ENCODE measurements around the gene RTTN.

The RTTN gene

DNA sequence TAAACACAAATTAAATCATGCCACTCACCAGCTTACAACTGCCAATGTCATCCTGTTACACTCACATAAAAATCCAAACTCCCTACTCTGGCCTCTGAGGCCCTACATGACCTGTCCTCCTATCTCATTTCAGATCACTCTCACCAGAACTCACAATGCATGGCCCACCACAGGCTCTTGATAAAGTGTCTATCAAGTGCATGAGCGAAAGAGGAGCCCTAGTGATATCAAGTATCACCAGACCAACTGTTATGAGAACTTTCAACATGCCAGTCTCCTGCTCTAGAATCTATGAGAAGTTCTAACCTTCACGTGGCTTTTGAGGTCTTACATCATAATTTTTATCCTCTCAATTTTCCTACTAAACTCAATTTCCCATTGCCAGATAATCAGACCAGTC lies 181.4 kb downstream of the RTTN start:
- no peak for DNase-seq (ENCODE audit: low read depth)

DNA sequence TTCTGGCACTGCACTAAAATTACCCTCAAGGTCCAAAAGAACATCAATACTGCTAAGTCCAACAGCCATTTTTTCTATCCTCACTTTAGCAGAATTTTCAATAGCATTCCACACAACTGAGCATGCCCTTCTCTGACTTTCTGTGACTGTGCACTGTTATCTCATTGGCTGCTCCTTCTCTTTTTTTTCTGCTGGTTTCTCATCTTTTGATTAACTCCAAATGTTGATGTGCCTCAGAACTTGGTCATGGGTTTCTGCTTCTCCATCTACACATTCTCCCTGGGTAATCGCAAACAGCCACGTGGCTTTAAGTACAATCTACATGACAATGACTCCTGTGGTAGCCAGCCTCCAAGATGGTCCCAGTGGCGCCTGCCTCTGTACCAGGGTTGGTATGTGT lies 182.9 kb downstream of the RTTN start:
- DNase-seq (ENCODE audit: low read depth): no peak

DNA sequence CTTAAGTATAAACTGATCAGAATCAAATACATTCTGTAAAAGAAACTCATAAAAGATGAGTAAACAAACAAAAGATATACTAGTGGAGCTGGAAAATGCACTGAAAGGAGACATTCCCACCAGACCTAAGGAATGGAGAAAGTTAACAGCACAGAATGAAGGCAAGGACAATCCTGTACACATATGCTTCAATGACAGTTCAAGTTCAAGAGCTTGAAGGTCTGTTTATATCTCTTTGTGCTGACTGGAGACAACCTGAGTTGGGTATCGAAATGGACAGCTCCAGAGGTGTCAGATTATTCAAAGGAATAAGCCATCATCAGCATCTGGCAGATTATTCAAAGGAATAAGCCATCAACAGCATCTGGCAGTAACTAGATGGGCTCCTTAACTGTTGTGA lies 184.0 kb downstream of the RTTN start:
- no peak for DNase-seq (ENCODE audit: low read depth)

DNA sequence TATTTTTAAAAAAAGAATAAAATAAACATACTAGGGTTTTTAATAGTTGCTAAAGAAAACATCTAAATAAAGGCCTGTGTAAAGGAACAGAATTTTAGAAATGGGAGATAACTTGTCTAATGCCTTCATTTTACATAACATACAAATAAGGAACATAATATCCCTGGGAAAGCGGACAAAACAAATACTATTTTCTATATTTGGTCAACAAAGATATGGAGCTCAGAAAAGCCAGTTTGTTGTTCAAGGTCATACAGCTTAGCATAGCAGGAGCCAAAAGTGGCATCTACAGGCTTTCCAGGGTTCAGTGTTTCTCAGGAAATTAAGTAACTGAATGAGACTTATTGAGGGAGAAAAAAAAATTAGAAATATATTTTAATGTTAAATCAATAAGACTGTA lies 184.4 kb downstream of the RTTN start:
- DNase-seq (ENCODE audit: low read depth): no peak

DNA sequence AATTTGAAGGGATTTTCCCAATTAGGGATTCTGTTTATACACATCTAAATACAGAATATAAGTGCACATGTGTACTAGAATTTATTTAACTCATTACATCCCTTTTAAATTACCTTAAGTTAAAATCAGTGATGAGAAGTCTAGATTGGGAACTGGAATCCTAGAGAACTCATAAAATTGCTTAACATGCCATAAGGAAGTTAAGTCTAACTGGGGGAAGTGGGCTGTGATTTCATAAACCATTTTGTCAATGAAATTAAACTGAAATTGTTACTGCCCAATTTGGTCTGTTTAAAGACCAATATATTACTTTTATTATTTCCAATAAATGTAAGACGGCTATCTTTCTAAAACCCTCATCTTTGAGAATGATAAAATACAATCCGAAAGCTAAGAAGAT lies 185.5 kb downstream of the RTTN start:
- no peak for DNase-seq (ENCODE audit: low read depth)

DNA sequence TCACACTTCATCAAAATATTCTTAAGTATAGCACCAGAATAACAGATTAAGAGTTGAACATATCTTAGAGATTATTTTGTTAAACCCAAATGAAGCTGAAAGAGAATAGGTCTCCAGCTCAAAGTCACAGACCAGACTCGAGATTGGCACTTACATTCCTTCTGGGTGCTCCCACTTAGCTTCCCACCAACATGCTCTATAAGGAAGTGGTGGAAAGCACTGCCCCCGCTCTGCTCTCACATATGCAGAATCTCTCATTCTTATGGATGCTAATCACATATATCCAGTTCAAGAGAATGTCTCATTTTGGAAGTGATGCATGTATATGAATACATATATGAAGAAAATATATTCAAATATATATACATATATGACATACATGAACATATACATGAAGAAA lies 186.4 kb downstream of the RTTN start:
- DNase-seq (ENCODE audit: low read depth): no peak

DNA sequence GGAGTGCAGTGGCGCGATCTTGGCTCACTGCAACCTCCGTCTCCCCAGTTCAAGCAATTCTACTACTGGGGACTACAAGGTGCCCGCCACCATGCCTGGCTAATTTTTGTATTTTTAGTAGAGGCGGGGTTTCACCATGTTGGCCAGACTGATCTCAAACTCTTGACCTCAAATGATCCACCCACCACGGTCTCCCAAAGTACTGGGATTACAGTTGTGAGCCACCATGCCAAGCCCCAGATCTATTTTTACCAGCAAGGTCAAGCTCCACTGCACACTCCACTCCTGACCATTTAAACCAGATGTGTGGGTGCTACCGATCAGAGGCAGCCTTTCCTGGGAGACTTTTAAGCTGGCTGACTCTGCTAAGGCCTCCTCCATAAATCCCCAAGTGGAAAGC lies 190.4 kb downstream of the RTTN start:
- no peak for DNase-seq (ENCODE audit: low read depth)

DNA sequence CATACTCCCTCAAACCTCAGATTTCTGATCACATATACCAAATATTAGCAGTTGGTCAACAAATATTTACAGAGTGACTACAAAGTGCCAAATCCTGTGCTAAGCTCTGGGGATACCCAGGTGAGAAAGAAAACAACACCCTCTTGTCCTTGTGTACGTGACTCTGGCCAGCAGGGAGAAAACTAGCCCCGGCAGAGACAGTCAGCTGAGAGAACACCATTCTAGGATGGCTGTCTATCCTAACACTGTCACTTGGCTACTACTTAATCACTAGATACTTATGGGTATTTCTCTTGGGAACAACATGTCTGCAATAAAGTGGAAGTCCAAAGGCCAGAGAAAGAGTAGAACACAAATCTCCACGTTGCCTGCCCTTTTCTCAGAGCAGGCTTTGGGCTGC lies 199.9 kb downstream of the RTTN start:
- no peak for DNase-seq (ENCODE audit: low read depth)

DNA sequence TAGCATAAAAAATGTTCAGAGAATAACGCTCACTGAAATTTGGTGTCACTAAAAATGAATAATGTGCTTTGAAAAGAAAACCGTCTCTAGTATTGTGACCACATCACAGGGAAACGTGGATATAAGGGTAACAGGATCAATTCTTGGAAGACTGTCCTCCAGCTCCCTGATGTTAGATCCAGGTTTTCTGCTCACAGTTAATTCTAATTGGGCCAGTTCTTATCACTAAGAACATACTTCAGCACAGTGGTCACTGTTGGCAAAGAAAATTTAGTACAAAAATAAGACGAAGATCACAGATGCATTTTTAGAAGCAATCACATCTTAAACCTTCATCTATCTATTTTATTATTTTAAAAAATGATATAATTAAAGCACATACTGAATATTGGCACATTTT lies 200.8 kb downstream of the RTTN start:
- DNase-seq (ENCODE audit: low read depth): no peak

DNA sequence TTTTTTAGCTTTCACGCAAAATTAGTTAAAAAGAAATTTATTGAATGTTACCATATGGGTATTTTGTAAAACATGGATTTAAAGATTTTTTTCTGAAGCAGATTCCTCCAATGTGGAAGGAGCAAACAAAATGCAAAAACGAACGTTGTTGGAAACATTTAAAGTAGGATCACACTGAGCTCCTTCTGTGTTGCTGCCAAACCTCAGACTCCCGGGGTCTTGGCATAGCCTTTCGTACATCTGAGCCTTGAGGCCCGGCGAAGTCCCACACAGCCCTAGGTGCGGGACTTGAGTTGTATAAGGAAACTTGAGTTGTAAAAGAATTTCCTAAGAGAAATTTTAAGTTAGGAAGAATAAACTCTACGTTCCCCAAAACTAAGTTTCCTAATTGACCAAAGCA lies 205.8 kb downstream of the RTTN start:
- DNase-seq (ENCODE audit: low read depth): no peak

DNA sequence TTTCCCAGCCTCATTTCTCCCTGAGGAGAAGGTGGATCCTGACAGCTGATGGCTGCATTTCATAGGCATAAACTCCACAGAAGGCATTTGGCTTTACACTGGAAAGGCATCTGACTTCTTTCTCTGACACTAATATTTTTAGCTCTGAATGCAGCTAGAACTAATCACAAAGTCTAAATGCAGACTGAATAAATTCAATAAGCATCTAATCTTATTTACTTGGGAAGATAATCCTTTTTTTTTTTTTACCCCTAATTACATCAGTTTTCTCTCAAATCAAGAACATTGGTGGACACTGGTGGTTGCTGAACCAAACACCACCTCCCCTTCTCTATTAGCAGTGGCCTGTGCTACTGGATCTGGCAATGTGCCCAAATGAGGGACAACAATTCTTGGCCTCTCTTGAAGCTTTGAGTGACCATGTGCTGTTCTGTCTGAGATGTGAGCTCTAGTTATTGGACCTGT lies 206.9 kb downstream of the RTTN start:
- DNase-seq (ENCODE audit: low read depth): no peak

DNA sequence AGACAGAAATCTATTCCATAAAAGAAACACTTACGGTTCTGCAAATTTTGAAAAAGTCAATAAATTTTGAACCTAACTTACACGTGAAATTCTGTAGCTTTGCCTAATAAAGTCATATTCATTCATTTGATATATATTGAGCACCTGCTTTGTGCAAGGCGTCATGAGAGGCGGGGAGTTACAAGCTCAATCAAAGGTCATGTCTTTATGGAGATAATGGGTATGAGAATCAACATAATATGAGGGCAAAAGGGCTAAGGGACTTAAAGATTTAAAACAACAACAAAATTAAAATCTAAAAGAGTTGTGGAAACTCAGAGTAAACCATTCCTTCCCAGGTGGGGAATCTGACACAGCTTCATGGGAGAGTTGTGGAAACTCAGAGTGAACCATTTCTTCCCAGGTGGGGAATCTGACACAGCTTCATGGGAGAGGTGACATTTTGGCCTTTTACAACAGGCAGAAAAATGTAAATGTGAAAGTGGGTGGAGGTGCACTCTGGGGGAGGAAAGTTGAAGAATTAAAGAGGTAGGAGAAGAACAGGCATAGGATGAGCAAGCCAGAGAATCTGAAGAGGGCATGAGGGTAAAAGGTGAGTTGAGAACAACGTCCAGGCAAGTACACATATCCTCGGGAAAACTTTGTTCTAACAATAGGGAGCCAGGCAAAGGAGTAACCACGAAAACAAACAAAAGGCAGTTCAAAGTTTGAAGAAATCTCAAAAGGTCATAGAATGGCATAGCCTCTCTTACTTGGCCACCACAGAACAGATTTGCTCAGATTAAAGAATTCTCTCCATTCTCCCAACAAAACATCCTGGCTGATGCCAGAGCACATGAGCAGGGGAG lies 208.3 kb downstream of the RTTN start:
- DNase-seq (ENCODE audit: low read depth): no peak

DNA sequence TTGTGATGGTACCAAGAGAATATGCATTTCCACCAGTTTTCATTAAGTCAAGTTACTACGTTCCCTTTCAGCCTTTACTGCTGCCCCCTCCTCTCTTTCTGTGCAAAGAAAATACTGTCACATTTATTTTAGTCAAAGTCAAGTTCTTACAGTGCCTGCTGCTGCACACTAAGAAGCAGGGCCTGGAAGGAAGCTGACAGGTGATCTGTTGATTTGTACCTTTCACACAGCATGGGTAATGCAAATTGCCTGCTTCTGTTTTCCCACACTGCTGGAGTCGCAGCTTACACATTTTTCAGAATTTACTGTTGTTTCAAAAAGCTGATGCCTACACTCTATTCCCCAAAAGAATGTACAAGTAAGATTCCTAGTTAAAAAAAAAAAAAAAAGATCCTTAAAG lies 209.1 kb downstream of the RTTN start:
- DNase-seq (ENCODE audit: low read depth): no peak

DNA sequence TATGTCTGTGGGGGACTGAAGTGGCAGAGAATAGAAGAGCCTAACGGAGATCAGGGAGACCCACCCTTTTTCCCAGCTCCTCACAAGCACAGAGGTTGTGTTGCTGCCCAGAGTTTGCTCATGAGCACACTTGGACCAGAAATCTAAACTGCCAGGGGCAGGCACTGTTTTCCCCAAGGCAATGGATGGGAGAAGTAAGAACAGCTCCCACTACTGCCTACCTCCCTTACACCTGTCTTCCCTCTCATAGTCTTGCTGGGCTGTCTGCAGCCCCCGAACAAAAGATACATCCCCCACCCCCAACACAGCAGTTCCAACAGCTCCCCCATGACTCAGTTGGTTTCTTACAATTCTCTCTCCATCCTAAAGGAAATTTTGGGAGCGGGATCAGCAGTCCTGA lies 209.7 kb downstream of the RTTN start:
- DNase-seq (ENCODE audit: low read depth): no peak

DNA sequence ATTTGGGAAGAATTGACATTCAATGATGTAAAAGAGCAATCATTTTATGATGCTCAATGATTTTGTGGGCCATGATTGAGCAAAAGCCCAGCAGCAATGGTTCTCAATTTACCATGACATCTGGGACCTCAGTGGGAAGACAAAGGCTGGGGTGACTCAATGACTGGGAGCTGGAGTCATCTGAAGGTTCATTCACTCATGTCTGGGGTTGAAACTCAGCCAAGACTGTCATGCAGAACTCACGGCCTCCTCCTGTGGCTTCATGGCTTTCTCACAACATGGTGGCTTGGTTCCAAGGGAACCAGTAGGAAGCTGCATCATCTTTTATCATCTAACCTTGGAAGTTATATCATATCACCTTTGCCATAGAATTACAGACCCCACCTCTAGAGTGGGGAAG lies 212.7 kb downstream of the RTTN start:
- no peak for DNase-seq (ENCODE audit: low read depth)

DNA sequence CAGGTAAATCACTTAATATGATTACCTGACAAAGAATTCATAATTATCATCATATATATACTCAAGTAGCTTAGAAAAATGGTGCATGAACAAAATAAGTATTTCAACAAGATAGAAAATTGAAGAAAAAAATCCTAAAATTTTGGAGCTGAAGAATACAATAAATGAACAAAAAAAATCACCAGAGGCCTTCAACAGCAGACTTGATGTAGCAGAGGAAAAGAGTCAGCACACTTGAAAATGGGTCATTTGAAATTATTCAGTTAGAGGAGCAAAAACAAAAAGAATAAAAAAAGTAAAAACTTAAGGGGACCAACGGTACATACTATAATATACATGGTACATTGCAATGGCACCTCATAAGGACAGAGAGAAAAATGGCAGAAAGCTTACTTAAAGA lies 217.6 kb downstream of the RTTN start:
- no peak for DNase-seq (ENCODE audit: low read depth)

DNA sequence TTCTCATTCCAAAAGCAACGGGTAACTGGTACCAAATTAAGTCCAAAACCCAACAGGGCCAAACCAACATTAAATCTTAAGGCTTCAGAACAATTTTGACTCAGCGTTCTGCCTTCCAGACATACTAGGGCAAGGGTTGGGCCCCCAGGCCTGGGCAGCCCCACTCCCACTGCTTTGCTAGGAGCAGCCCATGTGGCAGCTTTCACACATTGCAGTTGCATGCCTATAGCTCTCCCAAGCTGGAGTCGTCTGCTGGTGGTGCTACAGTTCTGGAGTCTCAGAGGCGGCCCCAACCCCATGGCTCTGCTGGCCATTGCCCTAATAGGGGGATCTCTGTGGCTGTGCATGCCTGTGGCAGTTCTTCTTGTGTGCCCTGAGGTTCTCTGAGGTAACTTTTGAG lies 220.2 kb downstream of the RTTN start:
- DNase-seq (ENCODE audit: low read depth): no peak

DNA sequence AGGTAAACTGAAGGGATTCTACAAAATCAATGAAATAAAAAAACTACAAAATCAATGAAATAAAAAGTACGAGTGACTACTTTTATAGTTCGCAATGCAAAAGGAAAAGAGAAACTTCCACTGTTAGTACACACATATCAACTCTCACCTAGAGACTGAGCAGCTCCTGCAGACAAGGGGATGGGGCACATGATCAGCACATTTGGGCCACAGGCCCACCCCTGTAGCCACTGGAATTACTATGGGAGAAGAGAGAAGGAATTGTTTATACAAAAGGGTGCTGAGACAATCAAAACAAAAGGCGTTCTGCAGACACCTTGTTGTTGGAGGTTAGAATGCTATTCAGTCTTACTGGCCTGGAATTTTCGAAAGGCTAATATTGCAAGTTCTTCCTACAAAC lies 223.1 kb downstream of the RTTN start:
- DNase-seq (ENCODE audit: low read depth): no peak

DNA sequence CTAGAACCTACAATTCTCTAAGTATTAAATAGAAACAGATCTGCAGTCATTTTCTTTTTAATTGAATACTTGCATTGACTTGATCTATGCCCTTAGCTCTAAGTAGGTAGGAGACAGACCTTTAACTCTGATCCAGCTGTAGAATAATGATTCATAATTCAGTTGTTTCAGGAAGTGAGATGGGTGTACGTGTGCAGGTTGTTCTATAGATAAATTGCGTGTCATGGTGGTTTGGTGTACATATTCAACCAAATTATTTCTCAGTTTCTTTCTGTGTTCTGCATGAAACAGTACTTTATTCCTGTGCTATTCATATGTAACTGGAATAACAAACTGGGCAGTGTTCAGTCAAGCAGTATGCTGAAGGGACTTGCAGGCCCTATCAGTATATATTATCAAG lies 223.5 kb downstream of the RTTN start:
- no peak for DNase-seq (ENCODE audit: low read depth)

DNA sequence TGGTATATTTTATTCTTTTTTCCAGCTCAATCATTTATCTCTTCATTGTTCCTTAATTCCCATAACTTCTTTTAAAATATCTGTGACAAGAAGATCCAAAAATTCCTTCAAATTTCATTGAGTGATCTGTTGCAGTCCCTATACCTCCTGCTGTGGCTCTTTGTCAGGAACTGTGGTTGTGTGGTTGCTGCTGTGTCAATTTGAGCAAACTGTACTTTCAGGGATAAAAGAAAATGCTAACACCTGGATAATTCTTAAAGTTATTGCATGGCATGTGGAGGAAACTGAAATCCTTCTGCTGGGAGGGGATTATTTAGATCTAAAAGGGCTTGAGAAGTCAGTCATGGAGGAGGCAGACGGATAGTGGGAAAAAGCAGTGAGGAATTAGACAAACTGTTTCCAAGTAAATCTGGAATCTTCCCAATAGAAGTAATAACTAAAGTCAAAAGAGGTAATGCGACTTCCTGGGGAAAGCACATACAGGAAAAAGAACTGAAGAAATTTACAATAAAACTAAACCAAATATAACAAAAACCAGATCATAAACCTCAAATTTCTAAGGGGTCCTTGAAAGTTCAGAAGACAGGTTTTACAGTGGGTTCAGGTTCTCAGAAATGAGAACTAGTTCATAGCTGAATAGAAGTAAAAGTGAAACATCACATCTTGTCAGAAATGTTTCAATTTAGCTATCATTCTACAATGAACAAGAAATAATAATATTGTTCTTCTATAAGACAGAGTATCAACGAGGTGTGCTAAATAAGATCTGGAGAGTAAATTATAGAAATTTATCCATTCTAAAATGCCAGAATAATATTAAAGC lies 224.3 kb downstream of the RTTN start:
- no peak for DNase-seq (ENCODE audit: low read depth)

DNA sequence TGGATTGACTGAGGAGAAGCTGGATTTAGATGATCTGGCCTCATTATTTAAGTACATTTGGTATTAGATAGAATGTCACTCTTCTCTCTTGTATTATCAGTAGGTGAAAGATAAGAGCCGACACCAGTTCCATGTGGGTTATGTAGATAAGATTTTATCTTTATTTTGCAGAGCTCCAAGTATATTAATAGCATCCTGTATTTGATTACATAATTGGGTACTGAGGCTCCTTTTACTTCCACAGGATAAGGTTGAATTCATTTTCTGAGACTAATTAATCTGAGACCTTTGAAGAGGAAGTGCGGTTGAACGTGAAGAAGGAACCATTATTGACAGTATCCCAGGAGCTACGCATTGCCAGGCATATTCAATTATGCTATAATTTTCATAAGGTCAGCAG lies 225.0 kb downstream of the RTTN start:
- no peak for DNase-seq (ENCODE audit: low read depth)

DNA sequence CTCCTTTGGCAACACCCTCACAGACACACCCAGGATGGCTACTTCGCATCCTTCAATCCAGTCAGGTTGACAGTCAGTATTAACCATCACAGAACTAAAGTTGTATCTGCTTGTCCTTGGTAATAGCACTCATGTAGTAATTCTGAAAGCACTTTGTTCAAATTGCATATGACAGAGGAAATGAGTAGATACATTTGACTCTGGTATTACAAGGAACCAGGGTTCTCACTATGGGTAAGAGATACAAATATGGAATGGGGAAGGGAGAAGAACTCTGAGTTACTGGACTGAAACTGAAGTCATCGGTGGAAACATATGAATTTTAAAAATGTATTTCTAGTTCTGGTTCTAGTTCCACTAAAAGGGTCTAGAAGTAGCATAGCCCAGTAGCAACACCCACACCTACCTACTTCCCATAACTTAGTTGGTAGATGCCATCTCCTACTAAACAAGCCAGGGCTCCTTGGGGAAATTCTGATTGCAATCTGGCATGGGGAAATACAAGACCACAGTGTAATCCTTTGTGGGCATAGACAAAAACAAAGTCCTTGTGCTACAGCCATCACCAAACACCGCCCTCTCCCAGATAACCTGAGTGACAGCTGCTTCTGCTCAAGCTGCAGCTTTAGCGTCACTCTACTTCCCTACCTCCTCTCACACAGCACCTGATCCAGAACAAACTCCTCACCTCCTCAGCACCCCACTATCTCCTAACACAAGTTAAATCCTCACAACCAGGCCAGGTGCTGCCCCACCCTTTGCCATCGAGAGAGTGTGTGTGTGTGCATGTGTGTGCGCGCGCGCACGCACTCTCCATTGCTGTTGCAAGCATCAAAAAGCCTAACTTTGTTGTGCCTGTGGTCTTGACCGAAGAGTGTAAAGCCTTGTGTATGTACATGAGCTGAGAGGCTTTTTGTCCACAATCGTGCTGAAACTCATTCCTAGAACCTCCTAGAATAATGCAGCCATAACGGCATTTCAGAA lies 226.5 kb downstream of the RTTN start:
- DNase-seq (ENCODE audit: low read depth): no peak
